Esophagus squamous epithelium (tissue), 5 donors: ENCODE data around the gene POU2F1. TPM values are rescaled to one million over a fixed set of nuclear protein-coding genes. Genes with fewer than 3 reads are reported as not detected.

Source experiments
- DNase-seq: peaks from one replicate; lab custom pipeline; 2025; lab: John Stamatoyannopoulos, UW
- H3K27ac ChIP-seq, 4 donors: fragments of 200-600 bp; sonication (generic); one replicate each; pipeline ENCODE4 v1.5.1; 2016 to 2019; ENCODE audit warnings: mild to moderate bottlenecking in 1 of 4
- H3K27me3 ChIP-seq, 4 donors: fragments of 200-600 bp; sonication (generic); 1 replicate in 3 of 4; 2 replicates in 1 of 4; pipeline versions ENCODE4 v1.5.1 to v1.6.0; 2017 to 2021; ENCODE audit warnings: antibody characterized with exemption in 1 of 4
- H3K36me3 ChIP-seq, 3 donors: fragments of 200-600 bp; sonication (generic); one replicate each; pipeline ENCODE4 v1.5.1; 2016 to 2019
- H3K4me1 ChIP-seq, 3 donors: fragments of 200-600 bp; sonication (generic); one replicate each; pipeline ENCODE4 v1.5.1; 2017 to 2019
- H3K4me3 ChIP-seq, 4 donors: fragments of 200-600 bp; sonication (generic); 1 replicate in 3 of 4; 2 replicates in 1 of 4; pipeline ENCODE4 v1.5.1; 2016 to 2019; ENCODE audit warnings: mild to moderate bottlenecking in 2 of 4, moderate library complexity in 1 of 4
- H3K9me3 ChIP-seq, 3 donors: fragments of 200-600 bp; sonication (generic); one replicate each; pipeline ENCODE4 v1.5.1; 2016 to 2019
- POLR2A ChIP-seq, 4 donors: fragments of 450-650 bp; IDR thresholded peaks; one replicate each; pipeline ENCODE4 v1.6.1; 2017; ENCODE audit warnings: antibody characterized with exemption in 4 of 4, mild to moderate bottlenecking in 4 of 4, moderate library complexity in 3 of 4
- WGBS, 2 donors: methylation state at CpG; one replicate each; pipeline ENCODE4 v1.1.5; 2018; 5-methylcytosine and 5-hydroxymethylcytosine counted together
- intact Hi-C: fragments of 100-400 bp; cut with DNase I; formaldehyde crosslinking; loops from one replicate; pipeline ENCODE4 v1.15.0; 2022
- total RNA-seq, 4 donors: library from RNA; depleted of rRNA; stranded (reverse); fragments of >200 nt; gene quantifications; one replicate each; pipeline ENCODE4 v1.1.0, GENCODE V29; 2016
- TF ChIP-seq, protein P1 (sequence below), 6 experiments: fragments of 450-650 bp in 4 of 6; fragments of 200-600 bp in 2 of 6; sonication (generic) in 2 of 6; IDR thresholded peaks; one replicate each; pipeline ENCODE4 v1.5.1; 2016 to 2019; ENCODE audit warnings: antibody characterized with exemption in 6 of 6, mild to moderate bottlenecking in 4 of 6, moderate library complexity in 4 of 6
- donor health status: DM: yes; HTN: yes; CAD: no.

The POU2F1 gene
- total RNA-seq, 4 donors from 2014 or later = 7.8 to 10.5 (median 9.2) TPM

DNA sequence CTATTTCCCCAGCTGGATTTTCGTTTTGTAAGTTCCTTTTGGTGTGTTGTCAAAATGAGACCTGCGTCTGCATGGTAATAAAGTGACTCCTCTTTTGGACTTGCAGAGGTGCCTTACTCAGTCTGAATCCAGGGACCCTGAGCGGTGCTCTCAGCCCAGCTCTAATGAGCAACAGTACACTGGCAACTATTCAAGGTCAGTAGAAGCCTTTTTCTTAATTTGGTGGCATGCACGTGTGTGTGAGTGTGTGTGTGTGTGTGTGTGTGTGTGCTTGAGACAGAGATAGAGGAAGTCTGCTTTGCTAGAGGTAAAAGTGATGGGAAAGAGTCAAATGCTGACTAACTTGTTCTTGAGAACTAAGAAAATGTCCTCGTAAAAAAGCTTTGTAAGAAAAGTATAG is 192.2 kb downstream of the POU2F1 start:
- H3K36me3 ChIP-seq = peaks cover 0 to 56% (median 8%) of the 10 kb centered on the region in 3 donors

DNA sequence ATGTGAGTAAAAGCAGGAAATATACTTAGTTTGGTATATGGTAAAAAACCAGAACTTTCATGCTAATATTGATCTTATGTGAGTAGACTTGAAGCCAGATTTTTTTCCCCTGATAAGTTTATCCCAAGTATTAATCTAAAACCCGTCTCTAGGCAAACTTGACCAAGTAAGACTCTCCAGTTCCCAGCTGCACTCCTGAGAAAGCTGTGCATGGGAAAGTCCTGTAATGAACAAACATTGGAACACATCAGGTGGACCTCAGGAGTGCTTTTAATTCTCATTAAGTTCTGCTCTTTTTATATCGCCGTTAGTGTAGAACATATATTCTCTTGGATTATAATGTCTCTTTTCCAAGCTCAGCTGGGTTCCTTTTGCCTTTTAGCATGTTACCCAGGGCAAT is 192.6 kb downstream of the POU2F1 start:
- H3K27ac ChIP-seq = no peak overlapping the region
- WGBS, 2 donors = 94 to 95% methylated on average over 3 of the region's 3 CpGs
- H3K4me1 ChIP-seq = no peaks in the 10 kb centered on the region
- DNase-seq = no peak
- intact Hi-C loops = no loop called here
- no peaks in the 10 kb centered on the region for H3K27me3 ChIP-seq
- H3K36me3 ChIP-seq = peaks cover 0 to 56% (median 8%) of the 10 kb centered on the region in 3 donors
- H3K9me3 ChIP-seq = no peaks in the 10 kb centered on the region
- no peak overlapping the region for H3K4me3 ChIP-seq
- no peak for TF ChIP-seq POLR2A (IDR thresholded peaks at IDR 0.05)
- TF ChIP-seq, protein P1, sequence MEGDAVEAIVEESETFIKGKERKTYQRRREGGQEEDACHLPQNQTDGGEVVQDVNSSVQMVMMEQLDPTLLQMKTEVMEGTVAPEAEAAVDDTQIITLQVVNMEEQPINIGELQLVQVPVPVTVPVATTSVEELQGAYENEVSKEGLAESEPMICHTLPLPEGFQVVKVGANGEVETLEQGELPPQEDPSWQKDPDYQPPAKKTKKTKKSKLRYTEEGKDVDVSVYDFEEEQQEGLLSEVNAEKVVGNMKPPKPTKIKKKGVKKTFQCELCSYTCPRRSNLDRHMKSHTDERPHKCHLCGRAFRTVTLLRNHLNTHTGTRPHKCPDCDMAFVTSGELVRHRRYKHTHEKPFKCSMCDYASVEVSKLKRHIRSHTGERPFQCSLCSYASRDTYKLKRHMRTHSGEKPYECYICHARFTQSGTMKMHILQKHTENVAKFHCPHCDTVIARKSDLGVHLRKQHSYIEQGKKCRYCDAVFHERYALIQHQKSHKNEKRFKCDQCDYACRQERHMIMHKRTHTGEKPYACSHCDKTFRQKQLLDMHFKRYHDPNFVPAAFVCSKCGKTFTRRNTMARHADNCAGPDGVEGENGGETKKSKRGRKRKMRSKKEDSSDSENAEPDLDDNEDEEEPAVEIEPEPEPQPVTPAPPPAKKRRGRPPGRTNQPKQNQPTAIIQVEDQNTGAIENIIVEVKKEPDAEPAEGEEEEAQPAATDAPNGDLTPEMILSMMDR (IDR thresholded peaks at IDR 0.05) = no peak

More for the DNA sequence above, 192.2 kb downstream of the POU2F1 start:
- Histone ChIP-seq H3K27me3 (no peaks in the 10 kb centered on the region), H3K4me1 (no peaks in the 10 kb centered on the region), H3K9me3 (no peaks in the 10 kb centered on the region), H3K27ac (no peak overlapping the region), H3K4me3 (no peak overlapping the region)
- whole genome bisulfite sequencing, 2 donors = 69 to 75% methylated on average over 5 of the region's 5 CpGs
- intact Hi-C loops = no loop called here
- no peak for DNase-seq
- TF ChIP-seq, protein P1 (IDR thresholded peaks at IDR 0.05) = no peak
- TF ChIP-seq POLR2A (IDR thresholded peaks at IDR 0.05) = no peak

DNA sequence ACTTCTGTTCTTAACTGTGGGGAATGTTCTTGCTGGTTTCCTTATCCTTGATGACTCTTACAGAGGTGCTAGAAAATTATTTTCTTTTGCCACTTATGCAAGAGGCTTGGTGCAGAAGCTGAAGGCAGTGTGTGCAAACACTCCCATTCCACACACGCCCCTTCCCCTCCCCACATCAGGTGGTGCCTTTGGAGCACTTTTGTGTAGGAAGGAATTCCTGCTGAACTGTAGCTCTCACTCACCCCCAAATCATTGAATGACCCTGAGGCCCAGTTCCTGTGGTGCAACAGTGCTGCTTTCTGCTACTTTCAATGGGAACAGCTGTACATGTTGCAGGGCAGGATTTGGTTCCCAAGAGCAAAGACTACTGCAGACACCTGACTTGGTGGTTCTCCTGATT is 195.8 kb downstream of the POU2F1 start:
- TF ChIP-seq, protein P1 (IDR thresholded peaks at IDR 0.05) = no peak
- no peak for TF ChIP-seq POLR2A (IDR thresholded peaks at IDR 0.05)
- intact Hi-C loops = no loop called here
- Histone ChIP-seq H3K27me3 (no peaks in the 10 kb centered on the region), H3K4me1 (peaks cover 0 to 14% (median 0%) of the 10 kb centered on the region in 3 donors), H3K36me3 (peaks cover 0 to 48% (median 8%) of the 10 kb centered on the region in 3 donors), H3K9me3 (no peaks in the 10 kb centered on the region), H3K27ac (no peak overlapping the region), H3K4me3 (no peak overlapping the region)
- 56 to 83% methylated on average over 1 of the region's 1 CpG for WGBS, 2 donors
- DNase-seq = no peak

DNA sequence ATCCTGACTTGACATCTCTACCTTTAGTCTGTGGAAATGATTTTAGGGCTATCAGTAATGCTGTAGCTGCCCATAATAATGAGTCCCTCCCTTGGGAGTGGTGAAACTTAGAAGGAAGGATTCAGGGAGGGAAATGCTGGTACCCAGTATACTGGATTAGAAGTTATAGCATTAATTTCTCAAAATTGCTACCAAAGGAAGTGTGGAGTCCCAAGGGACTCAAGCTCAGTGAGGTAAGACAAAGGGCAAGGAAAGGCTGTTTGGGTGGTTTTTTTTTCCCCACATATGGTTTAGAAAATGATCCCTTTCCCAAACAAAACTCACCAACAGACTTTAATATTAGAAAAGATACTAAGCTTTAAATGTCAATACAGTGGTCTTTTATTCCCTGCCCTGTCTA is 197.7 kb downstream of the POU2F1 start:
- TF ChIP-seq, protein P1 (IDR thresholded peaks at IDR 0.05) = no peak
- no peak for TF ChIP-seq POLR2A (IDR thresholded peaks at IDR 0.05)
- Histone ChIP-seq H3K9me3 (no peaks in the 10 kb centered on the region), H3K27me3 (no peaks in the 10 kb centered on the region), H3K4me1 (peaks cover 0 to 31% (median 4%) of the 10 kb centered on the region in 3 donors), H3K27ac (no peak overlapping the region), H3K4me3 (no peak overlapping the region), H3K36me3 (peaks cover 0 to 29% (median 0%) of the 10 kb centered on the region in 3 donors)
- no peak for DNase-seq
- intact Hi-C loops = no loop called here

DNA sequence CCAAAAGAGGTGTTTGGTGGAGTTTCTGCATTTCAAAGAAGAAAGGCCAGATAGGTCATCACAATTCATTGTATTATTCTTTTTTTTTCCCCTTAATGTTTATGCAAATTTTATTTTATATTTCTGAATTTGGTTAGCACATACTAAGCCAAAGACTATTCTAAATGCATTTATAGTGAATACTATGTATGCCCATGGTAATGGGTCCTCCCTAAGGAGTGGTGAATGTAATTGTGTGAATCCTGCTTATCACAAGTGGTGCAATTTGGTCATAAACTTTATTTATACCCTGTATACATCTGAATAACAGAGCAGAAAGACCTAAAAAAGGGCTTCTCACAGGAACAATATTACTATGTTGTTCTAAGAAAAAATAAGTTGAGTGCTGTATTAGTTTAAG is 198.6 kb downstream of the POU2F1 start:
- intact Hi-C loops = no loop called here
- no peaks in the 10 kb centered on the region for H3K9me3 ChIP-seq
- no peak for DNase-seq
- no peak overlapping the region for H3K4me3 ChIP-seq
- no peak for TF ChIP-seq POLR2A (IDR thresholded peaks at IDR 0.05)
- TF ChIP-seq, protein P1 (IDR thresholded peaks at IDR 0.05) = no peak
- no peak overlapping the region for H3K27ac ChIP-seq
- peaks cover 0 to 20% (median 0%) of the 10 kb centered on the region in 3 donors for H3K36me3 ChIP-seq
- H3K4me1 ChIP-seq = peaks cover 2 to 40% (median 12%) of the 10 kb centered on the region in 3 donors
- H3K27me3 ChIP-seq = no peaks in the 10 kb centered on the region
